Ascending aorta (tissue), 2 donors: ENCODE measurements around the gene ABCB7. TPM values are rescaled to one million over a fixed set of nuclear protein-coding genes. Genes with fewer than 3 reads are reported as not detected.

Experiments used
- DNase-seq, 2 donors: peaks; one replicate each; pipeline ENCODE4 v3.0.0-alpha.2; 2019; ENCODE audit warnings: low spot score in 2 of 2
- H3K27ac ChIP-seq, 2 donors: fragments of 200-600 bp; sonication (generic); one replicate each; pipeline ENCODE4 v1.5.1; 2016 to 2017; ENCODE audit warnings: mild to moderate bottlenecking in 1 of 2
- H3K27me3 ChIP-seq: fragments of 200-600 bp; sonication (generic); one replicate; pipeline ENCODE4 v1.5.1; 2017
- H3K36me3 ChIP-seq, 2 donors: fragments of 200-600 bp; sonication (generic); one replicate each; pipeline ENCODE4 v1.5.1; 2016
- H3K4me1 ChIP-seq, 2 donors: fragments of 200-600 bp; sonication (generic); one replicate each; pipeline ENCODE4 v1.5.1; 2016 to 2017; ENCODE audit warnings: mild to moderate bottlenecking in 1 of 2
- H3K4me3 ChIP-seq, 2 donors: fragments of 200-600 bp; sonication (generic); one replicate each; pipeline ENCODE4 v1.5.1; 2016 to 2017; ENCODE audit warnings: mild to moderate bottlenecking in 1 of 2
- H3K9me3 ChIP-seq, 2 donors: fragments of 200-600 bp; sonication (generic); one replicate each; pipeline ENCODE4 v1.5.1; 2016
- CTCF ChIP-seq, 3 experiments: fragments of 200-600 bp in 2 of 3; fragments of 450-650 bp in 1 of 3; sonication (generic) in 2 of 3; IDR thresholded peaks; one replicate each; pipeline ENCODE4 v1.5.1; 2016 to 2019; ENCODE audit warnings: antibody characterized with exemption in 3 of 3, mild to moderate bottlenecking in 1 of 3, moderate library complexity in 1 of 3
- intact Hi-C: fragments of 100-400 bp; cut with DNase I; formaldehyde crosslinking; loops from one replicate; pipeline ENCODE4 v1.15.1; 2023
- total RNA-seq: library from RNA; depleted of rRNA; stranded (reverse); fragments of >200 nt; gene quantifications from one replicate; pipeline ENCODE4 v1.1.0, GENCODE V29; 2016

ABCB7 gene
- total RNA-seq, 1 donor from 2014 or later = 157 TPM

DNA sequence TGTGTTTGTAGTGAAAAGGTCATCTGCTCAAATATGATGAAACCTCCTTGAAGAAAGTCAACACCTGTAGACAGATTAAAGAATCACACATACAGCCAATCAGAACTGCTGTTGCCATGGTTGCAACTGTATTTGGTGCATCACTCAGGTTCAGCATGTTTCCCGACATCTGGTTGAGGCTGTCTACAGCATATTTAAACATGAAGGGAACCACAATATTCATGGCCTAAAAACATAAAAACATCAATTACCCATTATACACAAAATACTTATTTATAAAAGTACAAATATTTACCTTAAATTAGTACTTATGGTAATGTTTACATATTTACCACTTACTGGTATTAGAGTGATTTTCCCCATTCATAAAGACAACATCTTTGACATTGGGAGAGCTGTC lies 79.7 kb downstream of the ABCB7 start:
- peaks cover 0 to 4% of the 10 kb centered on the region in 2 donors for H3K36me3 ChIP-seq
- TF ChIP-seq CTCF (IDR thresholded peaks at IDR 0.05) = no peak
- DNase-seq = no peak
- H3K9me3 ChIP-seq = no peaks in the 10 kb centered on the region
- no peak overlapping the region for H3K27ac ChIP-seq
- no peak overlapping the region for H3K4me3 ChIP-seq
- no peaks in the 10 kb centered on the region for H3K4me1 ChIP-seq
- no peaks in the 10 kb centered on the region for H3K27me3 ChIP-seq
- intact Hi-C loops = no loop called here

DNA sequence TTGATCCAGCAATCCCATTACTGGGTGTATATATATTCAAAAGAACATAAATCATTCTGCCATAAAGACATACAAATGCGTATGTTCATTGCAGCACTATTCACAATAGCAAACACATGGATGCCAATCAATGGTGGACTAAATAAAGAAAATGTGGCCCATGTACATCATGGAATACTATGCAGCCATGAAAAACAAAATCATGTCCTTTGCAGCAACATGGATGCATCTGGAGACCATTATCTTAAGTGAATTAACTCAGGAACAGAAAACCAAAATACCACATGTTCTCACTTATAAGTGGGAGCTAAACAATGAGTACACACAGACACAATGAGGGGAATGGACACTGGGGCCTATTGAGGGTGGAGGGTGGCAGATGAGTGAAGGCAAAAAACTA lies 81.6 kb downstream of the ABCB7 start:
- Histone ChIP-seq H3K4me1 (no peaks in the 10 kb centered on the region), H3K9me3 (no peaks in the 10 kb centered on the region), H3K27me3 (no peaks in the 10 kb centered on the region), H3K4me3 (no peak overlapping the region), H3K27ac (no peak overlapping the region), H3K36me3 (peaks cover 0 to 4% of the 10 kb centered on the region in 2 donors)
- no peak for TF ChIP-seq CTCF (IDR thresholded peaks at IDR 0.05)
- intact Hi-C loops = no loop called here
- DNase-seq = no peak

DNA sequence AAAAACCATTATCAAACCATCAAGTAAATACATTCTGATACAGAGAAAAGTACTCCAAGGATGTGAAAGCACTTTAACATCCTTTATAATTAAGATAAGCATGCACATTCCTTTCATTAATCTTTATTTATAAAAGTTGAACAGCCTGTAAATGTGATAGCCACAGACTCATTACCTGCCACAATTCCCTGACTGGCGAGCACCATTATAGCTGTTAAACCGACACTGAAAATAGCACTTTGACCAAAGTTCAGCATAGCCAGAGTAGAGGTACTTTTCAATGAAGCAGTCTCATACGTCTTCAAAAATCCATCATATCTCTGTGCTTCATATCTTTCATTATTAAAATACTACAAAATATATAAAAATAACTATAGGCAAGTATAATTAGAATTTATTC lies 84.7 kb downstream of the ABCB7 start:
- TF ChIP-seq CTCF (IDR thresholded peaks at IDR 0.05) = no peak
- no peak overlapping the region for H3K4me3 ChIP-seq
- intact Hi-C loops = no loop called here
- no peak overlapping the region for H3K27ac ChIP-seq
- H3K36me3 ChIP-seq = peaks cover 0 to 4% of the 10 kb centered on the region in 2 donors
- DNase-seq = no peak
- no peaks in the 10 kb centered on the region for H3K4me1 ChIP-seq
- H3K27me3 ChIP-seq = no peaks in the 10 kb centered on the region
- H3K9me3 ChIP-seq = no peaks in the 10 kb centered on the region

- Histone ChIP-seq H3K9me3 (no peaks in the 10 kb centered on the region), H3K27ac (no peak overlapping the region), H3K4me1 (no peaks in the 10 kb centered on the region), H3K4me3 (no peak overlapping the region), H3K36me3 (no peaks in the 10 kb centered on the region), H3K27me3 (no peaks in the 10 kb centered on the region)
- no peak for DNase-seq
- no peak for TF ChIP-seq CTCF (IDR thresholded peaks at IDR 0.05)
- intact Hi-C loops = no loop called here
Measured at GRCh38 chrX:75067931-75068330, 88.2 kb downstream of the ABCB7 start.

DNA sequence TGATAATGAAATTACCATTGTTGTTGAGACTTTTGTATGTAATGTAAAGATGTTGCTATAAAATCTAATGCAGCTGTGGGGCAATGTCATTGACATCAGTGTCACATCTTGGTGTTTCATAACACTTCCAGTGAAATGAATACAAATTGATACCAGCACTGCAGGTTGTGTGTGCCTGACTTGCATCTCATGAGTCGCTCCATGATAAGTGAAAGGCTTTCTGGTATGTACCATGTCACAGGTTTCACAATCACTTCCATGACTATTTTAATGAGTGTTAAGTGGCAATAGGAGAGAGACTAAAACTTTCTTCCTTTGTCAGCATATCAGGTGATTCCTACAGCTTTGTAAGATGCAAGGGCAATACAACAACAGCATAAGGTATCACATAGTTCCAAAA lies 94.4 kb downstream of the ABCB7 start:
- DNase-seq = no peak
- Histone ChIP-seq H3K4me1 (no peaks in the 10 kb centered on the region), H3K27ac (no peak overlapping the region), H3K9me3 (no peaks in the 10 kb centered on the region), H3K27me3 (no peaks in the 10 kb centered on the region), H3K4me3 (no peak overlapping the region), H3K36me3 (no peaks in the 10 kb centered on the region)
- intact Hi-C loops = no loop called here
- TF ChIP-seq CTCF (IDR thresholded peaks at IDR 0.05) = no peak

DNA sequence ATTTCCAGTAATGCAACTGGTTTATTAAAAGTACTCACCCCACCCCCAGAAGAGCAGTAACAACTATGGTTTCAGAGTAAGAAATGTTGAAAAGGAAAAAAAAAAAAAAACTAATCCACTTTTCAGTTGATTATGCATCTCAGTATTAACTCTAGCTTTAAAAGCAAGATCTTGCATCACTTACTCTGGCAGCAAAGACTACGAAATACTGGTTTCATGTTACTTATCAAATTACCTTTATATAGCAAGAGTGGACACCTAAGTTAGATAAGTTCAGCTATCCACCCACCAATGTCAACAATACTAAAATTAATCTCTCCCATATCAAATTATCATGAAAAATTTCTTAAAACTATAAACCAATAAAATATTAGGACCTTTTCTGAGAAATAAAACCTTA lies 105.0 kb downstream of the ABCB7 start:
- Histone ChIP-seq H3K27ac (no peak overlapping the region), H3K27me3 (no peaks in the 10 kb centered on the region), H3K4me3 (no peak overlapping the region), H3K36me3 (no peaks in the 10 kb centered on the region), H3K4me1 (no peaks in the 10 kb centered on the region), H3K9me3 (peaks cover 0 to 10% of the 10 kb centered on the region in 2 donors)
- intact Hi-C loops = no loop called here
- TF ChIP-seq CTCF (IDR thresholded peaks at IDR 0.05) = no peak
- DNase-seq = no peak
